ENCODE results near the gene TSHZ1.

Gene TSHZ1

DNA sequence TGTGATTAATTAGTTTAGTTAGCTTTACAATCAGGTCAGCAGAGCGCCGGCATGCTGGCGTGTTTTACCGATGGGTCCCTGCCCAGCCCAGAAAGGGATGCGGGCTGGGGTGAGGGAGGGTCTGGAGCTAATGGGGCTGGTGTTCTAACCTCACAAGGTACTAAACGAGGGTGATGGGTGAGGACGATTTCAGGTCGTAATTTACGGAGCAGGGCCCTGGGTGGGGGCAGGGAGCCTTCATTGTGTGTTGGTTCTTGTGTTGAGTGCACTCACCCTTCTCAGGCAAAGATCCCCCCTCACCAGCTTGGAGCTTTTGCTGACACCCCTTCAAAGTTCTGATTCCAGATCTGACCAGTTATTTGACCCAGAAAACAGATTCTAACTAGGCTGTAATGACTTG, 41.2 kb upstream of the TSHZ1 start:
- Histone ChIP-seq H3K27ac (ENCODE audit: low read depth, low read length) (no peak overlapping the region), H3K4me3 (ENCODE audit: low read length) (no peak overlapping the region), H3K9ac (ENCODE audit: low read depth, low read length) (no peak overlapping the region), H3K9me3 (ENCODE audit: insufficient read depth, low read depth, low read length) (no peaks in the 10 kb centered on the region), H3K4me1 (ENCODE audit: insufficient read depth, low read length) (peaks cover 7% of the 10 kb centered on the region), H3K36me3 (ENCODE audit: insufficient read depth, low read length) (no peaks in the 10 kb centered on the region), H3K27me3 (ENCODE audit: insufficient read depth, low read length) (no peaks in the 10 kb centered on the region)
- 88% methylated on average over 9 of the region's 9 CpGs for WGBS

DNA sequence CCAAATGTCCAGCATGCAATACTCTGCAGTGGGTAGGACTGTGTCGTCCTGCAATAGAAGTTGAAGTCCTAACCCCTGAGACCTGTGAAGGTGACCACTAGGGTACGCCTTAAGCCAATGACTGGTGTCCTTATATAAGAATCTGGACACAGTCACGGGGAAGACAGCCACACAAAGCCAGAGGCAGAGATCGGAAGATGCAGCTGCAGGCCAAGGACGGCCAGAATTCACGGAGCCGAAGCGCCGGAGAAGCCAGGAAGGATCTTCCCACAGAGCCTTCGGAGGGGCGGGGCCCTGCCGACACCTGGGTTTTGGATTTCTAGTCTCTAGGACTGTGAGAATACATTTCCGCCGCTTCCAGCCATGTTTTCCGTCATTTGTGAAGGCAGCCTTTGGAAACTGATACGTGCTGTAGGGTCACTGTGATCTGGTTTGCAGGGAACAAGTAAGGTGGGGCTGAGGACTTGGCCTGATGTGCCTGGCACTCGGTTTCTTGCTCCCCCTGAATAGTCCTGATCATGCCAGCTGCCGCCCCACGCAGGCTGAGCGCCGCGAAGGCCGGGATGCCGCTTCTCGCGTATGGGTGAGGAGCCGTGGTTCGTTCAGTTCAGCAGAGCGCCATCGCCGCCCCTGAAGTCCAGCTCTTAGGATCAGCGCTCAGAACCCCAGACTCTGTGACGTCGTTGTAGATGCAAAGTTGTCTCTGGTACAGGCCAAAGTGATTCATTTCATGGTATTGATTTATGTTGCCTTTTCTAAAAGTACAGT, 40.4 kb upstream of the TSHZ1 start:
- WGBS = 96% methylated on average over 34 of the region's 34 CpGs
- H3K4me1 ChIP-seq (ENCODE audit: insufficient read depth, low read length) = peaks cover 7% of the 10 kb centered on the region
- H3K27ac ChIP-seq (ENCODE audit: low read depth, low read length) = no peak overlapping the region
- no peak overlapping the region for H3K9ac ChIP-seq (ENCODE audit: low read depth, low read length)
- no peaks in the 10 kb centered on the region for H3K27me3 ChIP-seq (ENCODE audit: insufficient read depth, low read length)
- no peaks in the 10 kb centered on the region for H3K9me3 ChIP-seq (ENCODE audit: insufficient read depth, low read depth, low read length)
- H3K4me3 ChIP-seq (ENCODE audit: low read length) = no peak overlapping the region
- no peaks in the 10 kb centered on the region for H3K36me3 ChIP-seq (ENCODE audit: insufficient read depth, low read length)

DNA sequence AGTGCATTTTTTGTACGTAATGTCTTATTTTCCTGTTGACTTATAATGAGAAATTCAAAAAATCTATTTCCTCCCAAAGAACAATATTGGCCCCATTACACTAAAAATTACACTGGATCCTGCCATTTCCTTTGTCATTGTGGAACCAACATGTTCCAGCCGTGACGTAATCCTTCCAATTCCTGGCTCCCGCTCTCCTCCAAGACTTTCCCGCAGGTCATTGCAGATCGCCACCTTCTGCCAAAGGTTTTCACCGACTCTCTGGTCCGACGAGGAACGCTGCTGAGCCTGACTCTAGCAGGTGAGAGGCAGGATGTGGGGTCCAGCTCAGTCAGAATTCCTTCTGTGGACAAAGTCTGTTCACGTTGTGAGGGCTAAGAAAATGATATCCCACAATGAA, 39.7 kb upstream of the TSHZ1 start:
- no peaks in the 10 kb centered on the region for H3K27me3 ChIP-seq (ENCODE audit: insufficient read depth, low read length)
- H3K36me3 ChIP-seq (ENCODE audit: insufficient read depth, low read length) = no peaks in the 10 kb centered on the region
- no peak overlapping the region for H3K9ac ChIP-seq (ENCODE audit: low read depth, low read length)
- H3K4me1 ChIP-seq (ENCODE audit: insufficient read depth, low read length) = peaks cover 7% of the 10 kb centered on the region
- H3K4me3 ChIP-seq (ENCODE audit: low read length) = no peak overlapping the region
- no peak overlapping the region for H3K27ac ChIP-seq (ENCODE audit: low read depth, low read length)
- H3K9me3 ChIP-seq (ENCODE audit: insufficient read depth, low read depth, low read length) = no peaks in the 10 kb centered on the region
- WGBS = 91% methylated on average over 11 of the region's 11 CpGs

DNA sequence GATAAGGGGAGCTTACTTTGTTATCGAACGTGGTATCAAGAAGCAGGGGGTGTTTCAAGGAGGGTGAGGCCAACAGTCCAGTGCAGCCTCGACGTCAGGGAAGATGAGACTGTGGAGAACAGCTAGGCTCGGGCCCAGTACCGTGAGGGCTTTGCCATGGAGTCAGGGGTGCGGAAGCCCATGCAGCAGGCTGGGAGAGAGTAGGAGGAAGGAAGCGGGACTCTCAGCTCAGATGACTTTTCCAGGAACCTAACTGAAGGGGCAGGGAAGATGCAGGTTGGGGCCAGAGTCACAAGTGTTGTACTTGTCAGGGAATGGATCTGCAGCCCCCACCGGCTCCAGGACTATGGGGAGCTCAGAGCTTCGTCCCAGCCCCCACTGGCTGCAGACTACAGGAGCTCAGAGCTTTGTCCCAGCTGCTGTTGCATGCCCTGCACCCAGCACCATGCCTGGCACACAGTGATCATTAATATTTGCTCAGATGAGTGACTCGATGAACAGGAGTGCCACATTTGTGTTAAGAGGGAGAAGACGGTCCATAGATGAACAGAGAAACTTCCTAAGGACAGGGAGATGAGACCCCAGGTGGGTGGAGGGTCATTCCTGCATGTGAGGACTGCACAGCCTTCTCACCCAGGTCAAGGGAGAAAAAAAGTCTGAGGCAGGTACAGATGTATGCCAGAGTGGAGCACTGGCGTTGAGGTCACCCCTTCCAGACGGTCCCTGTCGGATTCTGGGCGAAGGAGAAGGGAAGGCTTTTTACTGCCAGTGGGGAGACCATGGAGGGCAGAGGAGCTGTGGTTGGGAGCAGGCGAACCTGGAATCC, 38.1 kb upstream of the TSHZ1 start:
- H3K36me3 ChIP-seq (ENCODE audit: insufficient read depth, low read length) = no peaks in the 10 kb centered on the region
- no peaks in the 10 kb centered on the region for H3K9me3 ChIP-seq (ENCODE audit: insufficient read depth, low read depth, low read length)
- H3K4me3 ChIP-seq (ENCODE audit: low read length) = no peak overlapping the region
- H3K4me1 ChIP-seq (ENCODE audit: insufficient read depth, low read length) = peaks cover 7% of the 10 kb centered on the region
- H3K27me3 ChIP-seq (ENCODE audit: insufficient read depth, low read length) = no peaks in the 10 kb centered on the region
- WGBS = 88% methylated on average over 17 of the region's 17 CpGs
- H3K9ac ChIP-seq (ENCODE audit: low read depth, low read length) = no peak overlapping the region
- H3K27ac ChIP-seq (ENCODE audit: low read depth, low read length) = no peak overlapping the region

DNA sequence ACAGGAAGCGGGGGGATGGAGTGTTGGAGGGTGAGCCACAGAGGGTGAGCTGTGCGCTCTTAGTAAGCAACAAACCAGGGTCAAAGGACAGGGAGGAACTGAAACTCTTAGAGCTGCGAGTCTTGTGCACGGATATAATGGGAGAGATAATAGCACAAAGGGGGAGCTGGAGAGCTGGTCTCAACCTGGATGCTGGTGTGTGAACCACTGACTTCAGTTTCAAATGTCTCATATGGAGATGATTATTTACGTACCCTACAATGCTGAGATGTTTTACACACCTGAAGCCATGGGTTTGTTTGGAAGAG, 37.5 kb upstream of the TSHZ1 start:
- 70% methylated on average over 5 of the region's 5 CpGs for WGBS
- no peak overlapping the region for H3K4me3 ChIP-seq (ENCODE audit: low read length)
- no peaks in the 10 kb centered on the region for H3K27me3 ChIP-seq (ENCODE audit: insufficient read depth, low read length)
- no peak overlapping the region for H3K27ac ChIP-seq (ENCODE audit: low read depth, low read length)
- H3K36me3 ChIP-seq (ENCODE audit: insufficient read depth, low read length) = no peaks in the 10 kb centered on the region
- H3K4me1 ChIP-seq (ENCODE audit: insufficient read depth, low read length) = peaks cover 7% of the 10 kb centered on the region
- no peaks in the 10 kb centered on the region for H3K9me3 ChIP-seq (ENCODE audit: insufficient read depth, low read depth, low read length)
- H3K9ac ChIP-seq (ENCODE audit: low read depth, low read length) = no peak overlapping the region

DNA sequence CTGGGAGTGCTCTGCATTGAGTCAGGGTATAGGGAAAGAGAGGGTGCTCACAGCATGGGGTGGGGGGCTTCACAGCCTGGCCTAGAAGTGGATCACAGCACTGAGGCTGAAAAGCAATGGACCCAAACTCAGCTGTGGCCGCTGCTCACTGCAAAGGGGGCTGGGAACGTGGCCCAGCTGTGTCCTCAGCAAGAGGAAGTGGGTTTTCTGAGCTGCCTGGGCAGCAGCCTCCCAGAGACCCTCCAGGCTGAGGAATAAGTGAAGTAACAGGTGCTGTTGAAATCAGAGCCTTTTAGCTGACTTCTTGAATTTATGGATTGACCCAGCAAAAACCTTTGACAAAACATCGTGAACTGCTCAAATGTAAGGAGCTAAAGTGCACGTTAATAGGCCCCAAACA, 36.9 kb upstream of the TSHZ1 start:
- H3K4me3 ChIP-seq (ENCODE audit: low read length) = no peak overlapping the region
- peaks cover 7% of the 10 kb centered on the region for H3K4me1 ChIP-seq (ENCODE audit: insufficient read depth, low read length)
- no peaks in the 10 kb centered on the region for H3K27me3 ChIP-seq (ENCODE audit: insufficient read depth, low read length)
- no peak overlapping the region for H3K27ac ChIP-seq (ENCODE audit: low read depth, low read length)
- H3K9ac ChIP-seq (ENCODE audit: low read depth, low read length) = no peak overlapping the region
- H3K36me3 ChIP-seq (ENCODE audit: insufficient read depth, low read length) = no peaks in the 10 kb centered on the region
- WGBS = 96% methylated on average over 4 of the region's 4 CpGs
- H3K9me3 ChIP-seq (ENCODE audit: insufficient read depth, low read depth, low read length) = no peaks in the 10 kb centered on the region

DNA sequence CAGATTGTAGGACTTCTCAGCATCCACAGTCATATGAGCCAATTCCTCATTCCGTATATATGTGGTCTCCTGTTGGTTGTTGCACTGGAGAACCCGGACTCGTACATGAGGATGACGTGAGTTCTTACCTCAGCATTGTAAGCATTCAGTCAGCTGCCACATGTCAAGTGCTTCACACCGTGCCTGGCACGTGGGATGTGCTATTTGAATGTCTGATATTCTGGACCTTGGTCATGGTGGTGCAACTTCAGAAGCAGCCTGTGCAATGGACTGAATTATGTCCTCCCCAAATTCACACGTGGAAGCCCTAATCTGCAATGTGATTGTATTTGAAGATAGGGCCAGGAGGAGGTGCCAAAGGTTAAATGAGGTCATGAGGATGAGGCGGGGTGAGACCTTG, 33.7 kb upstream of the TSHZ1 start:
- H3K4me3 ChIP-seq (ENCODE audit: low read length) = no peak overlapping the region
- H3K27ac ChIP-seq (ENCODE audit: low read depth, low read length) = no peak overlapping the region
- H3K36me3 ChIP-seq (ENCODE audit: insufficient read depth, low read length) = no peaks in the 10 kb centered on the region
- no peaks in the 10 kb centered on the region for H3K27me3 ChIP-seq (ENCODE audit: insufficient read depth, low read length)
- no peaks in the 10 kb centered on the region for H3K9me3 ChIP-seq (ENCODE audit: insufficient read depth, low read depth, low read length)
- 89% methylated on average over 8 of the region's 8 CpGs for WGBS
- H3K9ac ChIP-seq (ENCODE audit: low read depth, low read length) = no peak overlapping the region
- H3K4me1 ChIP-seq (ENCODE audit: insufficient read depth, low read length) = peaks cover 7% of the 10 kb centered on the region

DNA sequence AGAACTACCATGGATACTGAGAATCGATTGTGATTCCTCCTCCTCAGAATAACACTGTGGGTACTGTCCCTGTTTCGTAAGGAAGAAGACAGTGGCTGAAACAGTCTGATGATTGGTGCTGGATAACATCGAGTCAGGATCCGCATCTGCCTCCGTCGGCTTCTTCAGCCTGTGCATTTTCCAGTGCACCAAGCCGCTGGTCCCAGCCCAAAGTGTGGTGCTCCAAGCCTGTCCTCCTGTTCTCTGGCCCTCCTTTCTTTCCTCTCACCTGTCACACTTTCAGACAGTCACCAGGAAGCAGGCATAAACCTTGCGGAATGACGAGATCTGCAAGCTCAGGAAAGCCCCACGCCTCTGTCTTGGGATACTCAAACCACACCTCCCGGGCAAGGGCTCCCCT, 32.2 kb upstream of the TSHZ1 start:
- Histone ChIP-seq H3K36me3 (ENCODE audit: insufficient read depth, low read length) (no peaks in the 10 kb centered on the region), H3K4me3 (ENCODE audit: low read length) (no peak overlapping the region), H3K27ac (ENCODE audit: low read depth, low read length) (no peak overlapping the region), H3K27me3 (ENCODE audit: insufficient read depth, low read length) (no peaks in the 10 kb centered on the region), H3K9ac (ENCODE audit: low read depth, low read length) (no peak overlapping the region), H3K4me1 (ENCODE audit: insufficient read depth, low read length) (0 out of 2 replicates have a peak, but pooled peaks cover under 1% of the 10 kb centered on the region), H3K9me3 (ENCODE audit: insufficient read depth, low read depth, low read length) (no peaks in the 10 kb centered on the region)
- 87% methylated on average over 11 of the region's 11 CpGs for WGBS

DNA sequence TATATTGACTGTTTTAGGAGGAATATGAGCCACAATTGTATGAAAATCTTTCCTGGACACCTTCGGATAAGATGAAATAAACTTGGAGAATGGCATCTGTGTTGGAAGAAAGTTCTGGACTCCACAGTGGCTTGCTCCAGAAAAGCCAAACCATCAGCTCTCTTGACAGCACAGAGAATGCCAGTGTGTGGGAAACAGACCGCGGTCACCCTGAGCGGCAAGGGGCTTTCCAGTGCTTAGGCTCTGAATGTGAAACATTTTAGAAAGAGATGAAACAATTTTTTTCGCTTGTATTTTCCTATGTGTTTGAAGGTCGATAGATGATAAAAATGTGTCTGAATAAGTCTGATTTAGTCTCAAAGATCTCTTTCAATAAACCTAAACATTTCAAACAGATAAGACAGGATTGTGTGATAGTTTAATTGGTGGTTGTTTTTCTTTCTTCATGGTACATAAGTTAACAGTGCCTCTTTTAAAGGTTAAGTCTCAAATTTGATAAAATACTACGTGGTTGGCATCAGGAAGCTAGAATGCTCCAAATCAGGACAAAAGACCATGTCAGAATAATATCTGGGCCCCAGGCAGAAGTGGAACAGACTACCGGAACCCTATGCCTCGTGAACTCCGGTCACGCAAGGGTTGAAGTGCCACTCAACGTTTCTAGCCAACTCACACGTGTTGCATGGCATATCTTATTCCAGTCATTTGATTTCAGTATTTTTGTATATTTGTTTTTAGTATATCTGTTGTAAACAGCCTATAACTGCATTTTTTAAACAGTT, 30.6 kb upstream of the TSHZ1 start:
- Histone ChIP-seq H3K4me1 (ENCODE audit: insufficient read depth, low read length) (no peaks in the 10 kb centered on the region), H3K9ac (ENCODE audit: low read depth, low read length) (no peak overlapping the region), H3K9me3 (ENCODE audit: insufficient read depth, low read depth, low read length) (no peaks in the 10 kb centered on the region), H3K27me3 (ENCODE audit: insufficient read depth, low read length) (no peaks in the 10 kb centered on the region), H3K4me3 (ENCODE audit: low read length) (no peak overlapping the region), H3K36me3 (ENCODE audit: insufficient read depth, low read length) (no peaks in the 10 kb centered on the region), H3K27ac (ENCODE audit: low read depth, low read length) (no peak overlapping the region)
- WGBS = 95% methylated on average over 13 of the region's 13 CpGs

DNA sequence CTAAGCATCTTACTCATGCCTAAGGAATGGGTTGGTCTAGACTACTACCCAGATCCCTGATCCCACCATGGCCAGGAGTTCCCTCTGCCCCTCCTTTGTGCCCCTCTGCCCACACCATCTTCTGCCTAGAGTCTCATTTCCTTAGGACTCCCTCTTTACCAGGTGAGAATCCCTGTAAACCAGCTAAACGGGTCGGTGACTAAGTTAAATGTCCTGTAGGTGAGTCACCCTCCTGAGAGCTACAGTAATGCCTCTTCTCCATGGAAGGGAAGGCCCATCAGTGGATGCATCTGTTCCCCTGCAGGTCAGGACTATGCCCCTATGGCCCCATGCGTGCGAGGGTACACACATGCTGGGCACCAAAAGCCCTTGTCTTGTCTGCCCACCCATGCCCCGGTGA, 27.1 kb upstream of the TSHZ1 start:
- Histone ChIP-seq H3K4me1 (ENCODE audit: insufficient read depth, low read length) (no peaks in the 10 kb centered on the region), H3K27ac (ENCODE audit: low read depth, low read length) (no peak overlapping the region), H3K9ac (ENCODE audit: low read depth, low read length) (no peak overlapping the region), H3K36me3 (ENCODE audit: insufficient read depth, low read length) (no peaks in the 10 kb centered on the region), H3K9me3 (ENCODE audit: insufficient read depth, low read depth, low read length) (no peaks in the 10 kb centered on the region), H3K4me3 (ENCODE audit: low read length) (no peak overlapping the region), H3K27me3 (ENCODE audit: insufficient read depth, low read length) (no peaks in the 10 kb centered on the region)
- 83% methylated on average over 5 of the region's 5 CpGs for WGBS

DNA sequence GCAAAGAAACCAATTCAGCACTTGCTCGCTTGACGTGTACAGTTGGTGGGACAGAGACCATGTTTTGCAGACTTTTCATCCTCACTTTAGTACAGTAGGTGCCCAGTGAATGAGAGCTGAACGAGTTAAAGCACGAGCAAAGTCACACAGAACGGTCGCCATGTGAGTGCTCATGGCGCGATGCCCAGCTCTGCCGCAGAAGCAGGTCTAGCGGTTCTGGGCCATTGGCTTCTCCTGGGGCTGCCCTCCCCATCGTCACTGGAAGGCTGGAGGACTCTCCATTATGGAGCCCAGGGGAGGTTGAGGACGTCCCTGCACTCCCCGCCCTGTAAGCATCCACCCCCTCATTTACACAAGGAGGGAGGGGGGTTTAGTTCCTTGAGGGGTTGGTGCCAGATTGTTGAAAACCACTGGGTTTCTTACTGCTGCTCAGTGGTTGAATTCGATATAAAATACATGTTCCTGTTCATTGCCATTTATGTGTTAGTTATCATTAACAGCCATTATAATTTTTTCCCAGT, 26.6 kb upstream of the TSHZ1 start:
- Histone ChIP-seq H3K4me1 (ENCODE audit: insufficient read depth, low read length) (no peaks in the 10 kb centered on the region), H3K9ac (ENCODE audit: low read depth, low read length) (no peak overlapping the region), H3K36me3 (ENCODE audit: insufficient read depth, low read length) (no peaks in the 10 kb centered on the region), H3K4me3 (ENCODE audit: low read length) (no peak overlapping the region), H3K27me3 (ENCODE audit: insufficient read depth, low read length) (no peaks in the 10 kb centered on the region), H3K27ac (ENCODE audit: low read depth, low read length) (no peak overlapping the region), H3K9me3 (ENCODE audit: insufficient read depth, low read depth, low read length) (no peaks in the 10 kb centered on the region)
- 97% methylated on average over 12 of the region's 14 CpGs for WGBS

All from HUES64 (cell line).